NCI-H1048 (cell line): ENCODE measurements around the gene EFHC1.
A peak's percentile ranks its signal among the peaks of the same experiment; 100 is the strongest.
"Not testable (repeated sequence)": the region's sequence is repeated elsewhere in the genome, so short reads cannot be mapped to it uniquely, and the experiment has no call there.

Experiments used
- DNase-seq: peaks from one replicate; lab custom pipeline; 2025; lab: John Stamatoyannopoulos, UW

EFHC1 gene

GRCh38 chr6:52399511-52400312 lies 20.4 kb upstream of the EFHC1 start:
- peak; percentile 31 for DNase-seq

DNA sequence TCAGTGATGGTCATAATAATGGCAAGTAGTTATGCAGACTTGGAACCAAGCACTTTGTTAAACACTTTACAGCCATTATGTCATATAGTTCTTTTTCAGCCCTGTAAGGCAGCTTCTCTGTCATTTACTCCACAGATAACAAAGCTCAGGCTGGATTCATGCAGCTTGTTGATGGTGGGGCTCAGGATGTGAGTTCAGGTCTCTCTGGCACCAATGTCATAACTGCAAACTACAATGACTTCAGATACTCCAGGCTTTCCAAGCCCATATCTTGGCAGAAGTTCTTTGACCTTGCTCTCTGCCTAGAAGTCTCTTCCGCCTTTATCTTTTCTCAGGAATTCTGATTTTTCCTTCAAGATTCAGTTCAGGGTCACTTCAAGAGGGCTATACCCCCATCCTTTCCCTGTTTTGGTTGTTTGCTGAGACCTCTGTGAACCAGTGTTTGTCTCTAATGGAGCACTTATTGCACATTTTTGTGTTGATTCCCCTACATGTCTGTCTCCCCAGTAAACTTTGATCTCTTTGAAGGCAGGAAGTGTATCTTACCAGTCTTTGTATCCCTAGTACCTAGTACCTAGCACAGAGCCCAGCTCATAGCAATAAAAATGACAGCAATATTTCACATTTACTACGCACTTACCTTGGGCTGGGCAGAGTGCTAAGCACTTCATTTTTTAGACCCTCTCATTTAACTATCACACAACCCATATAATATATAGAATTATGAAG lies 19.7 kb upstream of the EFHC1 start:
- DNase-seq: no peak

DNA sequence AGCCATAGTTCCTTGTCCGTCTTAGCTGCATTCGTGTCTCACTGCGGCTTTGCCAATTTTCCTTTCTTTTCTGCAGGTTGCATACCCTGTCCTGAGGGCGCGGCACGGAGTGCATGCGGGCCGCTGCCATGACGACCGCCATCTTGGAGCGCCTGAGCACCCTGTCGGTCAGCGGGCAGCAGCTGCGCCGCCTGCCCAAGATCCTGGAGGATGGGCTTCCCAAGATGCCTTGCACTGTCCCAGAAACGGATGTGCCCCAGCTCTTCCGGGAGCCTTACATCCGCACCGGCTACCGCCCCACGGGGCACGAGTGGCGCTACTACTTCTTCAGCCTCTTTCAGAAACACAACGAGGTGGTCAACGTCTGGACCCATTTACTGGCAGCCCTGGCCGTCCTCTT lies 17.1 kb upstream of the EFHC1 start:
- no peak for DNase-seq

DNA sequence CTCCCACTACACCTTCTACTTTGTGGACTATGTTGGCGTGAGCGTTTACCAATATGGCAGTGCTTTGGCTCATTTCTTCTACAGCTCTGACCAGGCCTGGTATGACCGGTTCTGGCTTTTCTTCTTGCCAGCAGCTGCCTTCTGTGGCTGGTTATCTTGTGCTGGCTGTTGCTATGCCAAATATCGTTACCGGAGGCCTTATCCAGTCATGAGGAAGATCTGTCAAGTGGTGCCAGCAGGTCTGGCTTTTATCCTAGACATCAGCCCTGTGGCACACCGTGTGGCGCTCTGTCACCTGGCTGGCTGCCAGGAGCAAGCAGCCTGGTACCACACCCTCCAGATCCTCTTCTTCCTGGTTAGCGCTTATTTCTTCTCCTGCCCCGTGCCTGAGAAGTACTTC lies 16.5 kb upstream of the EFHC1 start:
- peak; percentile 28 for DNase-seq

DNA sequence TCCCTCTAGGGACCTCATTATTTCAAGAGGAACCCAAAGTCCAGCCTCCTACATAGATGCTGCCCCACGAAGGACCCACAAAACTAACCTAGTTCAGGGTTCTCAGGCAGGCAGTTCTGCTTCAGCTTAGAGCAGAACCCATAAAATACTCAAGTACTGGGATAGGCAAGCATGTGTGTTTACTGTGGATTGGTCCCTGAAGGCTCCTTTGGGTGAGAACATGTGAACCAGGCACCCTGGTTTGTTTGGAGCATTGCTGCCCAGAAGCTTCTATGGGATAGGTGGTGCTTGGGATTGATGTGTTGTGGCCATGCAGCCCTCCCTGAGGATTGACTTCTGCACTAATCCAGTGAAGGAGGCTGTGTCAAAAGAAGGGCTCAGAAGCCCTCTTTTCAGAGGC lies 14.9 kb upstream of the EFHC1 start:
- no peak for DNase-seq

- no peak for DNase-seq
Observed at GRCh38 chr6:52407467-52407866, 12.7 kb upstream of the EFHC1 start.

GRCh38 chr6:52409499-52409898 lies 10.6 kb upstream of the EFHC1 start:
- no peak for DNase-seq

GRCh38 chr6:52410979-52411378 lies 9.2 kb upstream of the EFHC1 start:
- no peak for DNase-seq

DNA sequence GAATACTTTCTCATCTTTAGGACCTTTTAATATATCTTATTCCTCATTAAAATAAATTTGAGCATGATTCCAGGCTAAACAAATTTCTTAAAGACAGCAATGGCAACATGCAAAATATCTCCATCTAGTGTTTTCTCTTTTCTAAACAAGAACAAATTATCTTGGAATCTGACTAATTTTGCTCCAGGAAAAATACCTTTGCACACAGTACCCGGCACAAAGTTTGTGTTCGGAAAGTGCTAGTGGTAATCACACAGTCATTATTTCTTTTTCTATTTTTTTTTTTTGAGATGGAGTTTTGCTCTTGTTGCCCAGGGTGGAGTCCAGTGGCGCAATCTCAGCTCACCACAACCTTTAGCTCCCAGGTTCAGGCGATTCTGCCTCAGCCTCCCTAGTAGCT lies 8.2 kb upstream of the EFHC1 start:
- DNase-seq: no peak

DNA sequence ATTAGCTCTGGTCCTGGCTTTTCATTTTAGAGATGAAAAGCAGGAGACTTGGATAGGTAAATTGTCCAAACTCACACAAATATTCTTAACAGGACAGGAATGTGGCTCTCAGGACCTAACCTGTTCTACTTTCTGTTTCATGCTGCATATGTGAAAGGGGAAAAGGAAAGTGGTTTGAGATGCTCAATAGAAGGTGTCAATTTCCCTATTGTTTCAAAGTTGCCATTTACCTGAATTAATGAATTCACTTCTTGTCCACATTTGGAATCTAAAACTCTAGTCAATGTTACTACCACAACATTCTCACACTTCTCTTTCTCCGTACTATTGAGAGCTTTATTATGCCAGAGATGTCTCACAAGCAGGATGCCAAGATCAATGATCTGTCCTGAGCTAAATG lies 4.8 kb upstream of the EFHC1 start:
- no peak for DNase-seq

- no peak for DNase-seq
Observed at GRCh38 chr6:52415917-52416628, 4.1 kb upstream of the EFHC1 start.

DNA sequence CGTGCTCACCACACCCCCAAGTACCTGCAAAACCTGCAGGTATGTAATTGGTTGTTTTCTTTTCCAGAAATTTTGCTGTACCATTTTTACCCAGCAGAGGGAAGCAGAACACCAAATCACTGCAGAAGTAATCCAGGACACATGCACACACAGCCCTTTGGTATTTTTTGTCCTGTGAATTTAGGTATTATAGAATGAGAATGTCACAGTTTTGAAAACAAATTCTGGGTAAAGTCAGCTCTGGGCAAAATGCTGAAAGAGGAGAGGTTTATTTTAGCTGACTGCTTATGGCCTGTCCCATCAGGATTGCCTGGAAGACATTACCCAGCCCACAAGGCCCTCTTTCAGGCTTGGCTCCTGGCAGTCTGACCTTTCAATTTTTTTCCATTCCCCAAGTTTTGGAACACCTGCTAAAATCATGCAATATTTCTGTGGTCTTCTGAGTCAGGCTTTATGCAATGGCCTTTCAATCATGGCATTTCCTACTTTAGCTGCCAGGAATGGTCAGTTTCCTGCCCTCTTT lies 3.5 kb upstream of the EFHC1 start:
- DNase-seq: peak; percentile 16

DNA sequence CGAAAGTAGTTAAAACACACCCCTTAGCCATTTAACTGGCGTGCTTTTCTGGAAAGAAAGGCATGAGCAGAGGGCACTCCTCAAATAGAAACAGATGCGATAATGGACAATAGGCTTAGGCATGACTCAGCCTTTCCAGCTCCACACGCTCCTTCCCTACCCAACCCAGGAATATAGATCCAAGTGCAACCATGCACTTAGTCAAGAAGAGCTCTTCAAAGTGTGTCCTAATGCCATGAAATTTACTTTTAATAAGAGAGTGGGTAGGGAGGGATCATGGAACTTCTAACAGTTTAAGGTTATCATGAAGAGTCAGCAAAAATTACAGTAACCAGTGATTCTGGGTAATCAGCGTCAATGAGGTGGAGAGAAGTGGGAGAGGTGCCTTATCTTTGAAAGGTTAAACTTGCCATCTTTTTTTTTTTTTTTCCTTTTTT lies 2.4 kb upstream of the EFHC1 start:
- DNase-seq: no peak

- no peak for DNase-seq
Observed at GRCh38 chr6:52418606-52419005, 1.5 kb upstream of the EFHC1 start.

- DNase-seq: no peak
Observed at GRCh38 chr6:52420668-52421358, 671 bp downstream of the EFHC1 start.

GRCh38 chr6:52422156-52422555 lies 2.0 kb downstream of the EFHC1 start:
- DNase-seq: no peak

DNA sequence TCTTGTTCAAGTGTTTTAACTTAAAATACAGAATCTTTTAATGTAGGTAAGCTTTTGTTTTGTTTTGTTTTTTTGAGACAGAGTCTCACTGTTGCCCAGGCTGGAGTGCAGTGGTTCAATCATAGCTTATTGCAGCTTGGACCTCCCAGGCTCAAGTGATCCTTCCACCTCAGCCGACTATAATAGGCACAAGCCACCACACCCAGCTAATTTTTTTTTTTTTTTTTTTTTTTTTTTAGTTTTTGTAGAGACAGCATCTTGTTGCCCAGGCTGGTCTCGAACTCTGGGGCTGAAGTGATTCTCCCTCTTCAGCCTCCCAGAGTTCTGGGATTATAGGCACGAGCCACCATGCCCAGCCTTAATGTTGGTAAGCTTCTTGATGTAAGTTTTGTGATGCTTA lies 3.3 kb downstream of the EFHC1 start:
- DNase-seq: no peak

GRCh38 chr6:52423971-52424381 lies 3.8 kb downstream of the EFHC1 start:
- no peak for DNase-seq

DNA sequence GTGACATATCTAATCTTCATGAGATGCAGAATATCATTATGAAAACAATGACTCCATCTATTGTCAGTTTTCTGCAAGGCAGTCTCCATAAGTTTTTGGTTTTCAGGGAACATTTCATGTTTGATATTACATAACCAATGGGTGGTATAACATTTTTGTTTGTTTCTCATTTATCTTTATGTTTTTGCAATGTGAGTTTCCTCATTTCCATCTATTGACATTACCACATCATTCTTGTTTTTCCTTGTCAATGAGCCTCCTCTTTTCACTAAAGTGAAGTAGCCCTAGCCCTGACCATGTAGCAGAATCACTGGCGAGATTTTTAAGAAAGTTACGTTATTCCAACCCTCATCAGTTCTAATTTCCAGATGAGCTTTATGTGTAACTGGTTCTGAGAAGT lies 4.4 kb downstream of the EFHC1 start:
- DNase-seq: no peak

DNA sequence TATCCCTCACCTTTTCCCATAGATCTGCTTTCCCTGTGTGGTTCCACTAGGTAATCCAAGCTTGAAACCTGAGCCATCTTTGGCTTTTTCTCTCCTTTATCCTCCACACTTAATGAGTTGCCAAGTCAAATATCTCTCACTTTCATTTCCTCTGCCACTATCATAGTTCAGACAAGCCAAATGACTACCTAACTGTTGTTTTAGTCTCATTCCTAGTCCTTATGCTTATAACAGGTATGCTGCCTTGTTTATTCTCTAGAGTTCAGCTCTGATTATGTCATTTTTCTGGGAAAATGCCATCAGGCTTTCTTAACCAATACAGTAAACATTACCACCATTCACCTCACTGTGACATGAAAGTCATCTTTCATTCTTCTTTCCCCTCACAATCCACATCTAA lies 6.5 kb downstream of the EFHC1 start:
- no peak for DNase-seq

GRCh38 chr6:52433294-52433693 lies 13.2 kb downstream of the EFHC1 start:
- not testable (repeated sequence) for DNase-seq

- no peak for DNase-seq
Observed at GRCh38 chr6:52435345-52435744, 15.2 kb downstream of the EFHC1 start.
